K562 (cell line): Measurements from ENCODE around the gene TUBA1B. TPM values are rescaled to one million over a fixed set of nuclear protein-coding genes. Genes with fewer than 3 reads are reported as not detected.

Source experiments
- ARHGAP35 ChIP-seq: fragments of 450-650 bp; IDR thresholded peaks from 2 replicates; pipeline ENCODE4 v1.6.1; 2018; ENCODE audit not compliant: partially characterized antibody
- CHAMP1 ChIP-seq: fragments of 450-650 bp; IDR thresholded peaks from 2 replicates; pipeline ENCODE4 v1.6.1; 2016; ENCODE audit warnings: mild to moderate bottlenecking
- KDM4B ChIP-seq, 2 experiments: fragments of 450-650 bp in 1 of 2; sonication (generic) in 1 of 2; IDR thresholded peaks; 2 replicates each; pipeline ENCODE4 v1.6.1; 2016 to 2017; ENCODE audit warnings: borderline replicate concordance in 2 of 2, antibody characterized with exemption in 1 of 2, low read depth in 1 of 2, mild to moderate bottlenecking in 1 of 2
- MEF2D ChIP-seq: conservative IDR thresholded peaks from 2 replicates; pipeline ENCODE4 v1.6.1; 2016; ENCODE audit warnings: low read depth, missing genetic modification characterization, missing compliant biosample characterization
- NR2C2 ChIP-seq, 2 experiments: fragments of 200-800 bp in 1 of 2; sonication (Bioruptor generic) in 1 of 2; sonication (generic) in 1 of 2; formaldehyde crosslinking in 1 of 2; IDR thresholded peaks; 2 replicates each; pipeline versions ENCODE4 v1.6.1 to v1.8.0; 2016 to 2022; ENCODE audit warnings: mild to moderate bottlenecking in 1 of 2, missing compliant biosample characterization in 1 of 2, missing genetic modification characterization in 1 of 2, missing genetic modification reagents in 1 of 2
- TRIM28 ChIP-seq: fragments of 450-650 bp; IDR thresholded peaks from 2 replicates; pipeline ENCODE4 v1.6.1; 2017
- TSHZ1 ChIP-seq: fragments of 250-450 bp; sonication (Bioruptor Pico); IDR thresholded peaks from 2 replicates; pipeline ENCODE4 v1.4.0; 2020; ENCODE audit warnings: mild to moderate bottlenecking, moderate library complexity
- YY1 ChIP-seq, 3 experiments: IDR thresholded peaks; 2 replicates each; pipeline ENCODE4 v1.6.1; 2011; ENCODE audit warnings: low read length in 2 of 3, mild to moderate bottlenecking in 2 of 3, moderate library complexity in 2 of 3, borderline replicate concordance in 1 of 3, control low read depth in 1 of 3, low read depth in 1 of 3; ENCODE audit not compliant: insufficient read depth in 3 of 3, insufficient replicate concordance in 2 of 3, control insufficient read depth in 1 of 3, insufficient read length in 1 of 3; ENCODE audit errors: extremely low read depth in 1 of 3
- ZC3H8 ChIP-seq: fragments of 450-650 bp; IDR thresholded peaks from 2 replicates; pipeline ENCODE4 v1.6.1; 2017
- ZMIZ1 ChIP-seq, 2 experiments: fragments of 150-350 bp in 1 of 2; IDR thresholded peaks; 2 replicates each; pipeline ENCODE4 v1.6.1; 2012 to 2016; ENCODE audit warnings: low read depth in 2 of 2, low read length in 2 of 2, mild to moderate bottlenecking in 1 of 2, moderate library complexity in 1 of 2
- polyA plus RNA-seq, 8 experiments: library from polyadenylated mRNA; depleted of rRNA in 4 of 8; stranded (reverse) in 5 of 8; unstranded in 3 of 8; fragments of >200 nt; fragmentation: Nextera tagmentation in 2 of 8; fragmentation: Illumina TruSeq in 1 of 8; extraction: Ambion mirVana in 2 of 8; extraction: Trizol in 1 of 8; gene quantifications; 2 replicates each; pipeline versions ENCODE4 v1.2.1 to v1.2.3, GENCODE V29; 2011 to 2014; ENCODE audit warnings: inconsistent platforms in 1 of 8, missing spikeins in 1 of 8
- total RNA-seq, 7 experiments: library from RNA; depleted of rRNA in 6 of 7; stranded (reverse); fragments of >200 nt in 6 of 7; fragmentation: Illumina TruSeq in 2 of 7; extraction: Trizol in 2 of 7; gene quantifications; 2 replicates each; pipeline versions ENCODE4 v1.2.1 to v1.2.3, GENCODE V29; 2011 to 2021; ENCODE audit warnings: low replicate concordance in 1 of 7
- TF ChIP-seq, protein P1 (sequence below): fragments of 250-450 bp; sonication (Bioruptor Pico); IDR thresholded peaks from 2 replicates; pipeline ENCODE4 v1.4.0; 2020
- TF ChIP-seq, protein P2 (sequence below): IDR thresholded peaks from 2 replicates; pipeline ENCODE4 v1.6.1; 2016; ENCODE audit warnings: missing genetic modification characterization, missing compliant biosample characterization

The TUBA1B gene
- total and polyA plus RNA-seq, 9 of the 15 experiments (the other 6 are each of a cell fraction or from before 2014, with no cell fraction given), result 2,189 to 4,624 (median 2,628) TPM

DNA sequence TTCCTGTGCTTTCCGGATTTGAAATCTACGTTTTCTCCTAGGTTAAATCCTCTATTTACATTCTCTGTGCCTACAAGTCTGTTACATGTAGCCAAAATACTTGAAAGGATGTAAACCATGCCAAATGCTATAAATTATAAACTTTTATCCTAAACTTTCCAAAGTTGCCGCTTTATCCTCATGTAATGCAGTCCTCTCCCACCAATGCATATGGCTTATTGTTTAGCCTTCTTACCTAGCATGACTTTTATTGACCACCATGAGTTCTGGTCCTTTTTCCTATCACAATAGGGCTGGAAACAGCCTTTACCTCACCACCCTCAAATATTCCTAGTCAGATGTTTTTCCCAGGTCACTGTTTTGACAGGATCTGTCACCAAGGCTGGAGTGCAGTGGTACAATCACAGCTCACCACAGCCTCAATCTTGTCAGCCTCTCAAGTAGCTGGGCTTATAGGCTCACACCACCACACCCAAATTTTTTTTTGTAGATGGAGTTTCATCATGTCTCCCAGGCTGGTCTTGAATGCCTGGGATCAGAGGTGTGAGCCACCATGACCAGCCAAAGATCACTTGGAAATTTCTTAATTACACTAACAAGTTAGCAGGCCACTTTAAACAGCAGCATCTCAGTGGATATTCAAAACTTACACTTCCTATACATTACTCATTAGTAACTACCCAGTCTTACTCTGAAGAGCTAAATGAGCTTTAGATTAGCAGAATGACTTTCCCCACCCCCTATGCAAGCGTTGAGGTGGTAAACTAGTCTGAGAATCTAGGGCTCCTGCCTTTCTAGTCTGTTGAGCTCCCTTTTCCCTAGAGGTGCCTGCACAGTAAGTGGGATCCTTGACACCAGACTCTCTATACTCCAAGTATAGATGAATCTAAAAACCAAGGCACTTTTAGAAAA is 4.1 kb downstream of the TUBA1B start (continued):
- TF ChIP-seq CHAMP1, result no peak
- TF ChIP-seq YY1 (IDR thresholded peaks at IDR 0.05; ENCODE audit: borderline replicate concordance in 1 of 3, control insufficient read depth in 1 of 3, extremely low read depth in 1 of 3, insufficient read depth in 3 of 3, insufficient read length in 1 of 3, insufficient replicate concordance in 2 of 3, low read depth in 1 of 3, low read length in 2 of 3), result no peak
- no peak for TF ChIP-seq ARHGAP35
- TF ChIP-seq TRIM28, result no peak
- TF ChIP-seq ZMIZ1 (IDR thresholded peaks at IDR 0.05; ENCODE audit: low read depth in 2 of 2, low read length in 2 of 2), result no peak
- TF ChIP-seq MEF2D (tag), result no peak
- TF ChIP-seq ZC3H8, result no peak
- TF ChIP-seq, protein P1, sequence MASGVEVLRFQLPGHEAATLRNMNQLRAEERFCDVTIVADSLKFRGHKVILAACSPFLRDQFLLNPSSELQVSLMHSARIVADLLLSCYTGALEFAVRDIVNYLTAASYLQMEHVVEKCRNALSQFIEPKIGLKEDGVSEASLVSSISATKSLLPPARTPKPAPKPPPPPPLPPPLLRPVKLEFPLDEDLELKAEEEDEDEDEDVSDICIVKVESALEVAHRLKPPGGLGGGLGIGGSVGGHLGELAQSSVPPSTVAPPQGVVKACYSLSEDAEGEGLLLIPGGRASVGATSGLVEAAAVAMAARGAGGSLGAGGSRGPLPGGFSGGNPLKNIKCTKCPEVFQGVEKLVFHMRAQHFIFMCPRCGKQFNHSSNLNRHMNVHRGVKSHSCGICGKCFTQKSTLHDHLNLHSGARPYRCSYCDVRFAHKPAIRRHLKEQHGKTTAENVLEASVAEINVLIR, result no peak
- TF ChIP-seq NR2C2 (CRISPR knock-in tag; IDR thresholded peaks at IDR 0.05), result no peak
- TF ChIP-seq NR2C2 (tag; IDR thresholded peaks at IDR 0.05), result no peak
- TF ChIP-seq KDM4B (IDR thresholded peaks at IDR 0.05; ENCODE audit: borderline replicate concordance in 2 of 2, low read depth in 1 of 2), result no peak
- TF ChIP-seq, protein P2, sequence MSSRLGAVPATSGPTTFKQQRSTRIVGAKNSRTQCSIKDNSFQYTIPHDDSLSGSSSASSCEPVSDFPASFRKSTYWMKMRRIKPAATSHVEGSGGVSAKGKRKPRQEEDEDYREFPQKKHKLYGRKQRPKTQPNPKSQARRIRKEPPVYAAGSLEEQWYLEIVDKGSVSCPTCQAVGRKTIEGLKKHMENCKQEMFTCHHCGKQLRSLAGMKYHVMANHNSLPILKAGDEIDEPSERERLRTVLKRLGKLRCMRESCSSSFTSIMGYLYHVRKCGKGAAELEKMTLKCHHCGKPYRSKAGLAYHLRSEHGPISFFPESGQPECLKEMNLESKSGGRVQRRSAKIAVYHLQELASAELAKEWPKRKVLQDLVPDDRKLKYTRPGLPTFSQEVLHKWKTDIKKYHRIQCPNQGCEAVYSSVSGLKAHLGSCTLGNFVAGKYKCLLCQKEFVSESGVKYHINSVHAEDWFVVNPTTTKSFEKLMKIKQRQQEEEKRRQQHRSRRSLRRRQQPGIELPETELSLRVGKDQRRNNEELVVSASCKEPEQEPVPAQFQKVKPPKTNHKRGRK (tag), result no peak
- no peak for TF ChIP-seq TSHZ1 (CRISPR knock-in tag)
